ENCODE results near the gene LHB.

LHB gene

GRCh38 chr19:49006905-49007304 lies 10.0 kb downstream of the LHB start:
- H3K4me3 ChIP-seq (ENCODE audit: low read length) = no peak overlapping the region
- no peak for DNase-seq (ENCODE audit: low read depth)
- TF ChIP-seq, protein P1, sequence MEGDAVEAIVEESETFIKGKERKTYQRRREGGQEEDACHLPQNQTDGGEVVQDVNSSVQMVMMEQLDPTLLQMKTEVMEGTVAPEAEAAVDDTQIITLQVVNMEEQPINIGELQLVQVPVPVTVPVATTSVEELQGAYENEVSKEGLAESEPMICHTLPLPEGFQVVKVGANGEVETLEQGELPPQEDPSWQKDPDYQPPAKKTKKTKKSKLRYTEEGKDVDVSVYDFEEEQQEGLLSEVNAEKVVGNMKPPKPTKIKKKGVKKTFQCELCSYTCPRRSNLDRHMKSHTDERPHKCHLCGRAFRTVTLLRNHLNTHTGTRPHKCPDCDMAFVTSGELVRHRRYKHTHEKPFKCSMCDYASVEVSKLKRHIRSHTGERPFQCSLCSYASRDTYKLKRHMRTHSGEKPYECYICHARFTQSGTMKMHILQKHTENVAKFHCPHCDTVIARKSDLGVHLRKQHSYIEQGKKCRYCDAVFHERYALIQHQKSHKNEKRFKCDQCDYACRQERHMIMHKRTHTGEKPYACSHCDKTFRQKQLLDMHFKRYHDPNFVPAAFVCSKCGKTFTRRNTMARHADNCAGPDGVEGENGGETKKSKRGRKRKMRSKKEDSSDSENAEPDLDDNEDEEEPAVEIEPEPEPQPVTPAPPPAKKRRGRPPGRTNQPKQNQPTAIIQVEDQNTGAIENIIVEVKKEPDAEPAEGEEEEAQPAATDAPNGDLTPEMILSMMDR (IDR thresholded peaks at IDR 0.05; ENCODE audit: insufficient read depth, low read depth, low read length, missing control alignments) = no peak

GRCh38 chr19:49004964-49005614 lies 11.8 kb downstream of the LHB start:
- no peak overlapping the region for H3K4me3 ChIP-seq (ENCODE audit: low read length)
- no peak for DNase-seq (ENCODE audit: low read depth)
- TF ChIP-seq, protein P1 (IDR thresholded peaks at IDR 0.05; ENCODE audit: insufficient read depth, low read depth, low read length, missing control alignments) = no peak

GRCh38 chr19:49004133-49004532 lies 12.8 kb downstream of the LHB start:
- no peak overlapping the region for H3K4me3 ChIP-seq (ENCODE audit: low read length)
- TF ChIP-seq, protein P1 (IDR thresholded peaks at IDR 0.05; ENCODE audit: insufficient read depth, low read depth, low read length, missing control alignments) = no peak

GRCh38 chr19:48999481-49000325 lies 17.2 kb downstream of the LHB start:
- TF ChIP-seq, protein P1 (IDR thresholded peaks at IDR 0.05; ENCODE audit: insufficient read depth, low read depth, low read length, missing control alignments) = peak; percentile 77
- no peak overlapping the region for H3K4me3 ChIP-seq (ENCODE audit: low read length)
- peak; percentile 82 for DNase-seq (ENCODE audit: low read depth)

More at GRCh38 chr19:49004133-49004532, 12.8 kb downstream of the LHB start:
- no peak for DNase-seq (ENCODE audit: low read depth)

- TF ChIP-seq, protein P1 (IDR thresholded peaks at IDR 0.05; ENCODE audit: insufficient read depth, low read depth, low read length, missing control alignments) = peak; percentile 53
- H3K4me3 ChIP-seq (ENCODE audit: low read length) = no peak overlapping the region
- peak; percentile 68 for DNase-seq (ENCODE audit: low read depth)
Measured at GRCh38 chr19:48997972-48998371, 18.9 kb downstream of the LHB start.

- peak overlapping the region; percentile 90 for H3K4me3 ChIP-seq (ENCODE audit: low read length)
- TF ChIP-seq, protein P1 (IDR thresholded peaks at IDR 0.05; ENCODE audit: insufficient read depth, low read depth, low read length, missing control alignments) = no peak
- DNase-seq (ENCODE audit: low read depth) = no peak
Measured at GRCh38 chr19:48994035-48994386, 22.9 kb downstream of the LHB start.

Data from epithelial cell of esophagus (primary cell).